HepG2 (cell line): Measurements from ENCODE around the gene RNPEPL1. TPM values are rescaled to one million over a fixed set of nuclear protein-coding genes. Genes with fewer than 3 reads are reported as not detected.
A peak's percentile ranks its signal among the peaks of the same experiment; 100 is the strongest.

ENCODE experiments used
- CBFB ChIP-seq: sonication (generic); formaldehyde crosslinking; IDR thresholded peaks from 2 replicates; pipeline ENCODE4 v1.4.0; 2020; ENCODE audit warnings: missing genetic modification reagents
- CEBPB ChIP-seq: IDR thresholded peaks from 2 replicates; pipeline ENCODE4 v1.6.1; 2011; ENCODE audit warnings: low read depth, low read length, improper control_type of control experiment, borderline replicate concordance
- CHD4 ChIP-seq: fragments of 200-600 bp; sonication (generic); IDR thresholded peaks from 2 replicates; pipeline ENCODE4 v1.7.0; 2017; ENCODE audit warnings: mild to moderate bottlenecking, low read length, borderline replicate concordance
- NFATC3 ChIP-seq: sonication (generic); formaldehyde crosslinking; IDR thresholded peaks from 2 replicates; pipeline ENCODE4 v1.5.1; 2020; ENCODE audit warnings: mild to moderate bottlenecking, missing genetic modification reagents
- THAP7 ChIP-seq: sonication (generic); formaldehyde crosslinking; IDR thresholded peaks from 2 replicates; pipeline ENCODE4 v1.8.1; 2023; ENCODE audit warnings: mild to moderate bottlenecking, missing genetic modification reagents
- U2AF2 ChIP-seq: fragments of 200-400 bp; formaldehyde crosslinking; IDR thresholded peaks from 2 replicates; pipeline ENCODE4 v1.6.1; 2017; ENCODE audit warnings: low read depth, mild to moderate bottlenecking, low read length
- ZNF350 ChIP-seq: sonication (generic); formaldehyde crosslinking; IDR thresholded peaks from 2 replicates; pipeline ENCODE4 v1.4.0; 2020; ENCODE audit warnings: mild to moderate bottlenecking, low read depth, missing genetic modification reagents, borderline replicate concordance
- ZNF513 ChIP-seq: sonication (generic); formaldehyde crosslinking; conservative IDR thresholded peaks from 2 replicates; pipeline ENCODE4 v1.5.0; 2020; ENCODE audit warnings: missing genetic modification reagents
- ZNF615 ChIP-seq: sonication (generic); formaldehyde crosslinking; IDR thresholded peaks from 2 replicates; pipeline ENCODE4 v1.5.0; 2020; ENCODE audit warnings: mild to moderate bottlenecking, missing genetic modification reagents, borderline replicate concordance
- ZSCAN29 ChIP-seq: sonication (generic); formaldehyde crosslinking; conservative IDR thresholded peaks from 2 replicates; pipeline ENCODE4 v1.4.0; 2020; ENCODE audit warnings: mild to moderate bottlenecking, missing genetic modification reagents
- polyA plus RNA-seq, 8 experiments: library from polyadenylated mRNA; depleted of rRNA in 3 of 8; stranded (reverse) in 7 of 8; unstranded in 1 of 8; fragments of >200 nt; fragmentation: Illumina TruSeq in 4 of 8; extraction: Trizol in 4 of 8; gene quantifications; 2 replicates each; pipeline versions ENCODE4 v1.2.1 to v1.2.3, GENCODE V29; 2011 to 2016; ENCODE audit warnings: low read depth in 4 of 8, missing spikeins in 1 of 8, mixed read lengths in 1 of 8; ENCODE audit not compliant: insufficient read depth in 1 of 8
- total RNA-seq, 5 experiments: library from RNA; depleted of rRNA; stranded (reverse); fragments of >200 nt; fragmentation: Illumina TruSeq; extraction: Trizol; gene quantifications; 2 replicates each; pipeline ENCODE4 v1.2.3, GENCODE V29; 2016; ENCODE audit warnings: low read depth in 1 of 5
- TF ChIP-seq, protein P1 (sequence below): sonication (generic); formaldehyde crosslinking; IDR thresholded peaks from 2 replicates; pipeline ENCODE4 v1.5.1; 2020; ENCODE audit warnings: mild to moderate bottlenecking, missing genetic modification reagents, moderate library complexity
- TF ChIP-seq, protein P2 (sequence below): sonication (generic); formaldehyde crosslinking; IDR thresholded peaks from 2 replicates; pipeline ENCODE4 v1.5.1; 2020; ENCODE audit warnings: mild to moderate bottlenecking, missing genetic modification reagents
- TF ChIP-seq, protein P3 (sequence below): sonication (generic); formaldehyde crosslinking; IDR thresholded peaks from 2 replicates; pipeline ENCODE4 v1.4.0; 2020; ENCODE audit warnings: mild to moderate bottlenecking, missing genetic modification reagents, borderline replicate concordance
- TF ChIP-seq, protein P4 (sequence below): sonication (generic); formaldehyde crosslinking; IDR thresholded peaks from 2 replicates; pipeline ENCODE4 v1.4.0; 2020; ENCODE audit warnings: low read depth, mild to moderate bottlenecking, missing genetic modification reagents

Gene RNPEPL1
- total and polyA plus RNA-seq, 2 of the 13 experiments (the other 11 are each of a cell fraction or from before 2014, with no cell fraction given), result 13.0 to 18.0 TPM

DNA sequence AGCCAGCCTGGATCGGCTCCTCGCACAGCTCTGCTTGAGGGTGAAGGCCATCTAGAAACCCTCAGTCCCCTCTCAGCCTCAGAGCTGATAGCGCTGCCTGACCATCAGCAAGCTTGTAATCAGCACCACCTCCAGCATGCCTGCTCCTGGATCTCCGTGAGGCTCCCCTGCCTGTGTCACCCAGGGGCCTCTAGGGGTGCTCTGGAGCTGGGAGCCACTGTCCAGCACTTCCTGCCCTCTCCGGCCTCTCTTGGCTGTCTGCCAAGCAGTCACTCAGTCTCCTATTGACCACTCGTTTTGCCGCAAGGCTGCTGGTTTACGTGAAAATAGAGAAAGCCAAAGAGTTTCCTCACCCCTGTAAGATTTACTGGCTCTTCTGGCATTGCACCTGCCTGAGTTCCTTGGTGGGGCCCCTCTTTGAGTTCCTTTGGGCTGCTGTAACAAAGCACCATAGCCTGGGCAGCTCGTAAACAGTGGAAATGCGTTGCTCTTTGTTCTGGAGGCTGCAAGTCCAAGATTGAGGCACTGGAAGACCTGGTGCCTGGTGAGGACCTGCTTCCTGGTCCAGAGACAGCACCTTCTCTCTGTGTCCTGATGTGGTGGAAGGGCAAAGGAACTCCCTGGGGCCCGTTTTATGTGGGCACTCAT, 36.1 kb downstream of the RNPEPL1 start (continued):
- TF ChIP-seq, protein P1, sequence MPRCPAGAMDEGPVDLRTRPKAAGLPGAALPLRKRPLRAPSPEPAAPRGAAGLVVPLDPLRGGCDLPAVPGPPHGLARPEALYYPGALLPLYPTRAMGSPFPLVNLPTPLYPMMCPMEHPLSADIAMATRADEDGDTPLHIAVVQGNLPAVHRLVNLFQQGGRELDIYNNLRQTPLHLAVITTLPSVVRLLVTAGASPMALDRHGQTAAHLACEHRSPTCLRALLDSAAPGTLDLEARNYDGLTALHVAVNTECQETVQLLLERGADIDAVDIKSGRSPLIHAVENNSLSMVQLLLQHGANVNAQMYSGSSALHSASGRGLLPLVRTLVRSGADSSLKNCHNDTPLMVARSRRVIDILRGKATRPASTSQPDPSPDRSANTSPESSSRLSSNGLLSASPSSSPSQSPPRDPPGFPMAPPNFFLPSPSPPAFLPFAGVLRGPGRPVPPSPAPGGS, result peak; percentile 23; the same call in 1 of the 2 replicates
- TF ChIP-seq NFATC3 (CRISPR knock-in tag), result 0 out of 2 replicates have a peak, but pooled peaks have one; percentile 38
- TF ChIP-seq, protein P2, sequence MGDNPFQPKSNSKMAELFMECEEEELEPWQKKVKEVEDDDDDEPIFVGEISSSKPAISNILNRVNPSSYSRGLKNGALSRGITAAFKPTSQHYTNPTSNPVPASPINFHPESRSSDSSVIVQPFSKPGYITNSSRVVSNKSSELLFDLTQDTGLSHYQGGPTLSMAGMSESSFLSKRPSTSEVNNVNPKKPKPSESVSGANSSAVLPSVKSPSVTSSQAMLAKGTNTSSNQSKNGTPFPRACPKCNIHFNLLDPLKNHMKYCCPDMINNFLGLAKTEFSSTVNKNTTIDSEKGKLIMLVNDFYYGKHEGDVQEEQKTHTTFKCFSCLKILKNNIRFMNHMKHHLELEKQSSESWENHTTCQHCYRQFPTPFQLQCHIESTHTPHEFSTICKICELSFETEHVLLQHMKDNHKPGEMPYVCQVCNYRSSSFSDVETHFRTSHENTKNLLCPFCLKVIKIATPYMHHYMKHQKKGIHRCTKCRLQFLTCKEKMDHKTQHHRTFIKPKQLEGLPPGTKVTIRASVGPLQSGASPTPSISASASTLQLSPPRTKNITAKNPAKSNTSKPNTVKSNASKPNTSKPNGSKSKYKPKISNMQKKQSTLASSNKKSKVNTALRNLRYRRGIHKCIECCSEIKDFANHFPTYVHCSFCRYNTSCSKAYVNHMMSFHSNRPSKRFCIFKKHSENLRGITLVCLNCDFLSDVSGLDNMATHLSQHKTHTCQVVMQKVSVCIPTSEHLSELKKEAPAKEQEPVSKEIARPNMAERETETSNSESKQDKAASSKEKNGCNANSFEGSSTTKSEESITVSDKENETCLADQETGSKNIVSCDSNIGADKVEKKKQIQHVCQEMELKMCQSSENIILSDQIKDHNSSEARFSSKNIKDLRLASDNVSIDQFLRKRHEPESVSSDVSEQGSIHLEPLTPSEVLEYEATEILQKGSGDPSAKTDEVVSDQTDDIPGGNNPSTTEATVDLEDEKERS, result no peak; the same call in 1 of the 2 replicates
- no peak for TF ChIP-seq CEBPB
- TF ChIP-seq CBFB, result 0 out of 2 replicates have a peak, but pooled peaks have one; percentile 15
- 0 out of 2 replicates have a peak, but pooled peaks have one; percentile 8 for TF ChIP-seq ZSCAN29 (CRISPR knock-in tag)
- TF ChIP-seq CHD4, result peak; percentile 79; the same call in 1 of the 2 replicates
- TF ChIP-seq THAP7 (CRISPR knock-in tag), result peak; percentile 71
- TF ChIP-seq ZNF350 (CRISPR knock-in tag), result peak; percentile 82; the same call in 1 of the 2 replicates
- 0 out of 2 replicates have a peak, but pooled peaks have one; percentile 40 for TF ChIP-seq U2AF2
- TF ChIP-seq, protein P3, sequence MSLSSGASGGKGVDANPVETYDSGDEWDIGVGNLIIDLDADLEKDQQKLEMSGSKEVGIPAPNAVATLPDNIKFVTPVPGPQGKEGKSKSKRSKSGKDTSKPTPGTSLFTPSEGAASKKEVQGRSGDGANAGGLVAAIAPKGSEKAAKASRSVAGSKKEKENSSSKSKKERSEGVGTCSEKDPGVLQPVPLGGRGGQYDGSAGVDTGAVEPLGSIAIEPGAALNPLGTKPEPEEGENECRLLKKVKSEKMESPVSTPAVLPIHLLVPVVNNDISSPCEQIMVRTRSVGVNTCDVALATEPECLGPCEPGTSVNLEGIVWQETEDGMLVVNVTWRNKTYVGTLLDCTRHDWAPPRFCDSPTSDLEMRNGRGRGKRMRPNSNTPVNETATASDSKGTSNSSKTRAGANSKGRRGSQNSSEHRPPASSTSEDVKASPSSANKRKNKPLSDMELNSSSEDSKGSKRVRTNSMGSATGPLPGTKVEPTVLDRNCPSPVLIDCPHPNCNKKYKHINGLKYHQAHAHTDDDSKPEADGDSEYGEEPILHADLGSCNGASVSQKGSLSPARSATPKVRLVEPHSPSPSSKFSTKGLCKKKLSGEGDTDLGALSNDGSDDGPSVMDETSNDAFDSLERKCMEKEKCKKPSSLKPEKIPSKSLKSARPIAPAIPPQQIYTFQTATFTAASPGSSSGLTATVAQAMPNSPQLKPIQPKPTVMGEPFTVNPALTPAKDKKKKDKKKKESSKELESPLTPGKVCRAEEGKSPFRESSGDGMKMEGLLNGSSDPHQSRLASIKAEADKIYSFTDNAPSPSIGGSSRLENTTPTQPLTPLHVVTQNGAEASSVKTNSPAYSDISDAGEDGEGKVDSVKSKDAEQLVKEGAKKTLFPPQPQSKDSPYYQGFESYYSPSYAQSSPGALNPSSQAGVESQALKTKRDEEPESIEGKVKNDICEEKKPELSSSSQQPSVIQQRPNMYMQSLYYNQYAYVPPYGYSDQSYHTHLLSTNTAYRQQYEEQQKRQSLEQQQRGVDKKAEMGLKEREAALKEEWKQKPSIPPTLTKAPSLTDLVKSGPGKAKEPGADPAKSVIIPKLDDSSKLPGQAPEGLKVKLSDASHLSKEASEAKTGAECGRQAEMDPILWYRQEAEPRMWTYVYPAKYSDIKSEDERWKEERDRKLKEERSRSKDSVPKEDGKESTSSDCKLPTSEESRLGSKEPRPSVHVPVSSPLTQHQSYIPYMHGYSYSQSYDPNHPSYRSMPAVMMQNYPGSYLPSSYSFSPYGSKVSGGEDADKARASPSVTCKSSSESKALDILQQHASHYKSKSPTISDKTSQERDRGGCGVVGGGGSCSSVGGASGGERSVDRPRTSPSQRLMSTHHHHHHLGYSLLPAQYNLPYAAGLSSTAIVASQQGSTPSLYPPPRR (CRISPR knock-in tag), result no peak; the same call in 1 of the 2 replicates
- TF ChIP-seq, protein P4, sequence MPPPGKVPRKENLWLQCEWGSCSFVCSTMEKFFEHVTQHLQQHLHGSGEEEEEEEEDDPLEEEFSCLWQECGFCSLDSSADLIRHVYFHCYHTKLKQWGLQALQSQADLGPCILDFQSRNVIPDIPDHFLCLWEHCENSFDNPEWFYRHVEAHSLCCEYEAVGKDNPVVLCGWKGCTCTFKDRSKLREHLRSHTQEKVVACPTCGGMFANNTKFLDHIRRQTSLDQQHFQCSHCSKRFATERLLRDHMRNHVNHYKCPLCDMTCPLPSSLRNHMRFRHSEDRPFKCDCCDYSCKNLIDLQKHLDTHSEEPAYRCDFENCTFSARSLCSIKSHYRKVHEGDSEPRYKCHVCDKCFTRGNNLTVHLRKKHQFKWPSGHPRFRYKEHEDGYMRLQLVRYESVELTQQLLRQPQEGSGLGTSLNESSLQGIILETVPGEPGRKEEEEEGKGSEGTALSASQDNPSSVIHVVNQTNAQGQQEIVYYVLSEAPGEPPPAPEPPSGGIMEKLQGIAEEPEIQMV (CRISPR knock-in tag), result 0 out of 2 replicates have a peak, but pooled peaks have one; percentile 19
- no peak for TF ChIP-seq ZNF513 (CRISPR knock-in tag)
- TF ChIP-seq ZNF615 (CRISPR knock-in tag), result no peak
